Transverse colon (tissue), 4 donors: ENCODE results near the gene CCNT1. TPM values are rescaled to one million over a fixed set of nuclear protein-coding genes. Genes with fewer than 3 reads are reported as not detected.
"Not testable (repeated sequence)": the region's sequence is repeated elsewhere in the genome, so short reads cannot be mapped to it uniquely, and the experiment has no call there.

Source experiments
- DNase-seq: peaks from one replicate; pipeline ENCODE4 v3.0.0-alpha.2; 2019
- H3K27ac ChIP-seq, 4 donors: fragments of 200-600 bp; sonication (generic); 2 replicates each; pipeline ENCODE4 v1.5.1; 2016 to 2018; ENCODE audit warnings: inconsistent platforms in 4 of 4
- H3K27me3 ChIP-seq: fragments of 200-600 bp; sonication (generic); 2 replicates; pipeline ENCODE4 v1.5.1; 2017; ENCODE audit warnings: inconsistent platforms
- H3K36me3 ChIP-seq, 4 donors: fragments of 200-600 bp; sonication (generic); 2 replicates each; pipeline ENCODE4 v1.5.1; 2017 to 2019; ENCODE audit warnings: inconsistent platforms in 4 of 4
- H3K4me1 ChIP-seq, 4 donors: fragments of 200-600 bp; sonication (generic); 2 replicates each; pipeline ENCODE4 v1.5.1; 2017 to 2020; ENCODE audit warnings: inconsistent platforms in 4 of 4
- H3K4me3 ChIP-seq, 4 donors: fragments of 200-600 bp; sonication (generic); 1 replicate in 1 of 4; 2 replicates in 3 of 4; pipeline versions ENCODE4 v1.5.1 to v1.6.1; 2017 to 2019; ENCODE audit warnings: inconsistent platforms in 4 of 4
- H3K9me3 ChIP-seq, 2 donors: fragments of 200-600 bp; sonication (generic); 2 replicates each; pipeline ENCODE4 v1.5.1; 2017 to 2019; ENCODE audit warnings: inconsistent platforms in 2 of 2
- CTCF ChIP-seq, 5 experiments: fragments of 200-600 bp in 3 of 5; fragments of 450-650 bp in 2 of 5; sonication (generic) in 3 of 5; IDR thresholded peaks; 1 replicate in 2 of 5; 2 replicates in 3 of 5; pipeline ENCODE4 v1.5.1; 2016 to 2017; ENCODE audit warnings: antibody characterized with exemption in 5 of 5, inconsistent platforms in 3 of 5, mild to moderate bottlenecking in 2 of 5, moderate library complexity in 1 of 5
- EP300 ChIP-seq: sonication (generic); formaldehyde crosslinking; IDR thresholded peaks from one replicate; pipeline ENCODE4 v1.6.1; 2017; ENCODE audit warnings: antibody characterized with exemption, low read depth
- POLR2A ChIP-seq: fragments of 450-650 bp; IDR thresholded peaks from one replicate; pipeline ENCODE4 v1.6.1; 2016; ENCODE audit warnings: antibody characterized with exemption, mild to moderate bottlenecking, moderate library complexity
- POLR2AphosphoS5 ChIP-seq, 3 donors: sonication (generic); formaldehyde crosslinking; IDR thresholded peaks; one replicate each; pipeline ENCODE4 v1.6.1; 2016; ENCODE audit warnings: antibody characterized with exemption in 3 of 3
- WGBS, 2 donors: methylation state at CpG; one replicate each; pipeline ENCODE4 v1.1.5; 2018; ENCODE audit warnings: low coverage in 1 of 2; 5-methylcytosine and 5-hydroxymethylcytosine counted together
- in situ Hi-C, 4 donors: fragments of 200-750 bp; cut with MboI; loops; one replicate each; pipeline versions ENCODE4 v1.15.0 to v1.15.1; 2017; ENCODE audit warnings: low sequenced_read_pairs in 3 of 4, low pct_ligation_motif_present in 1 of 4, low pct_unique_long_range_greater_than_20kb in 1 of 4
- intact Hi-C: fragments of 100-400 bp; cut with DNase I; formaldehyde crosslinking; loops from one replicate; pipeline ENCODE4 v1.15.1; 2023; ENCODE audit warnings: low total_unique reads
- small RNA-seq, 4 donors: library from RNA; depleted of rRNA; stranded (forward); fragments of <200 nt; gene quantifications; one replicate each; pipeline ENCODE3, GENCODE V24; 2016
- total RNA-seq, 4 donors: library from RNA; depleted of rRNA; stranded (reverse); fragments of >200 nt; gene quantifications; one replicate each; pipeline ENCODE4 v1.1.0, GENCODE V29; 2016

Gene CCNT1
- total RNA-seq, 4 donors from 2014 or later, result 10.0 to 29.4 (median 23.6) TPM

DNA sequence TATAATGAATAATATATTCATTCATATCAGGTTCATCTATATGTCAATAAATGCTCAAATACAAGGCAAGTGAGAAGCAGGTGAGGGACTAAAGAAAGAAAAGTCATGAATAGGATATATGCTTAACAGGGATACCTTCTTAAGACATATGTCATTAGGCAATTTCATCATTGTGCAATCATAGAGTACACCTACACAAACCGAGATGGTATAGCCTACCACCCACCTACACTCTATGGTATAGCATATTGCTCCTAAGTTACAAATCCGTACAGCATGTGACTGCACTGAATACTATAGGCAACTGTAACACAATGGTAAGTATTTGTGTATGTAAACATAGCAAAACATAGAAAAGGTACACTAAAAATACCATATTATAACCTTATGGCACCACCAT lies 73.5 kb downstream of the CCNT1 start:
- intact Hi-C loops (no loop called here), in situ Hi-C loops (no loop called here)
- no peaks in the 10 kb centered on the region for H3K36me3 ChIP-seq
- H3K4me3 ChIP-seq, result no peak overlapping the region
- no peak for TF ChIP-seq POLR2A
- TF ChIP-seq EP300, result no peak
- TF ChIP-seq CTCF (IDR thresholded peaks at IDR 0.05), result no peak
- TF ChIP-seq POLR2AphosphoS5 (IDR thresholded peaks at IDR 0.05), result no peak
- no peak overlapping the region for H3K27ac ChIP-seq
- WGBS, 2 donors, result 88 to 96% methylated on average over 2 of the region's 2 CpGs
- no peak for DNase-seq
- no peaks in the 10 kb centered on the region for H3K4me1 ChIP-seq
- H3K9me3 ChIP-seq, result no peaks in the 10 kb centered on the region
- H3K27me3 ChIP-seq, result no peaks in the 10 kb centered on the region

DNA sequence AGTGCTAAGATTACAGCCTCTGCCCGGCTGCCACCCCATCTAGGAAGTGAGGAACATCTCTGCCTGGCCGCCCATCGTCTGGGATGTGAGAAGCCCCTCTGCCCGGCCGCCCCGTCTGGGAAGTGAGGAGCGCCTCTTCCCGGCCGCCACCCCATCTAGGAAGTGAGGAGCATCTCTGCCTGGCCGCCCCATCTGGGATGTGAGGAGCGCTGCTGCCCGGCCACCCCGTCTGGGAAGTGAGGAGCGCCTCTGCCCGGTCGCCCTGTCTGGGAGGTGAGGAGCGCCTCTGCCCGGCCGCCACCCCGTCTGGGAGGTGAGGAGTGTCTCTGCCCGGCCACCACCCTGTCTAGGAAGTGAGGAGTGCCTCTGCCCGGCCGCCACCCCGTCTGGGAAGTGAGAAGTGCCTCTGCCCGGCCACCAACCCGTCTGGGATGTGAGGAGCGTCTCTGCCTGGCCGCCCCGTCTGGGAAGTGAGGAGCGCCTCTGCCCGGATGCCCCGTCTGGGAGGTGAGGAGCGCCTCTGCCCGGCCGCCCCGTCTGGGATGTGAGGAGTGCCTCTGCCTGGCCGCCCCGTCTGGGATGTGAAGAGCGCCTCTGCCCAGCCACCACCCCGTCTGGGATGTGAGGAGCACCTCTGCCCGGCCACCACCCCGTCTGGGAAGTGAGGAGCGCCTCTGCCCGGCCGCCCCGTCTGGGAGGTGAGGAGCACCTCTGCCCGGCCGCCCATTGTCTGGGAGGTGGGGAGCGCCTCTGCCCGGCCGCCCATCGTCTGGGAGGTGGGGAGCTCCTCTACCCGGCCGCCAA lies 74.6 kb downstream of the CCNT1 start:
- H3K36me3 ChIP-seq, H3K4me3 ChIP-seq, H3K4me1 ChIP-seq, H3K27me3 ChIP-seq, in situ Hi-C loops, H3K27ac ChIP-seq, DNase-seq, intact Hi-C loops, H3K9me3 ChIP-seq: not testable (repeated sequence)
- WGBS, 2 donors, result 88% methylated on average over 22 of the region's 54 CpGs; no CpG with 5 or more reads in 1 of the 2 donors

DNA sequence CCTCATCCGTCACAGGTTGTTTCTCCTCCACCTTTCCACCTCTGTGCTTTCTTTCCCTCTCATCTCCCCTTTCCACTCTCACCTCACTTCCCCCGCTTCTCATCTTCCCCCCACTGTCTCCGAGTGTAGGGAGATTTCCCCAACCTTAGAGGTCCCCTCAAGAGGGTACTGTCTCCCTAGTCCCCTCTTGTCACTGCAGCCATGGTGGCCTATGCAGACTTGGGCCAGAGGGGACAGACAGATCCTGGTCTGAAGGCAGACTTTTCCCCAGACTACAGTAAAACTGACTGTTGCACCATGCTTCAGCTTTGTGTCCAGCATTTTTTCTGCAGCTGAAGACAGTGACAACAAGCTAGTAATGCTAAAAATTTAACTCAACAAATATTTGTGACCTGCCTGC lies 75.7 kb downstream of the CCNT1 start:
- no peak overlapping the region for H3K27ac ChIP-seq
- WGBS, 2 donors, result 93% methylated on average over 3 of the region's 3 CpGs; no CpG with 5 or more reads in 1 of the 2 donors
- no peak for DNase-seq
- in situ Hi-C loops, result no loop called here
- intact Hi-C loops, result no loop called here
- no peaks in the 10 kb centered on the region for H3K27me3 ChIP-seq
- no peaks in the 10 kb centered on the region for H3K4me1 ChIP-seq
- no peak for TF ChIP-seq POLR2AphosphoS5 (IDR thresholded peaks at IDR 0.05)
- no peak for TF ChIP-seq EP300
- no peak for TF ChIP-seq CTCF (IDR thresholded peaks at IDR 0.05)
- no peak for TF ChIP-seq POLR2A
- H3K4me3 ChIP-seq, result no peak overlapping the region
- no peaks in the 10 kb centered on the region for H3K9me3 ChIP-seq
- H3K36me3 ChIP-seq, result no peaks in the 10 kb centered on the region

GRCh38 chr12:48640428-48640827 lies 76.1 kb downstream of the CCNT1 start:
- Histone ChIP-seq H3K4me1 (no peaks in the 10 kb centered on the region), H3K27me3 (no peaks in the 10 kb centered on the region), H3K9me3 (no peaks in the 10 kb centered on the region), H3K4me3 (no peak overlapping the region), H3K36me3 (no peaks in the 10 kb centered on the region), H3K27ac (no peak overlapping the region)
- in situ Hi-C loops (no loop called here), intact Hi-C loops (no loop called here)
- no peak for DNase-seq
- TF ChIP-seq EP300 (no peak), POLR2AphosphoS5 (IDR thresholded peaks at IDR 0.05) (no peak), CTCF (IDR thresholded peaks at IDR 0.05) (no peak)

Small RNA genes lying within 50 kb of the gene (small RNA-seq; reads per million reads assigned to genes)
- gene MIR1291 (0 reads per million in 4 donors), gene SNORA2A (0 to 1.7 (median 0.86) reads per million in 4 donors), gene SNORA2B (0.18 to 4.8 (median 3.1) reads per million in 4 donors), gene SNORA2C (0.18 to 1.5 (median 1.4) reads per million in 4 donors)

Other genes starting within 250 kb of the CCNT1 start
- not detected for gene ANP32D, start 244.1 kb downstream of the CCNT1 start, total RNA-seq
- under 1 TPM in 1 of 4 donors, not detected in 3; 0.95 TPM for gene C12orf54, start 234.2 kb downstream of the CCNT1 start, total RNA-seq
- gene OR8S1, start 191.1 kb downstream of the CCNT1 start, total RNA-seq, result not detected
- not detected for gene LALBA, start 146.7 kb downstream of the CCNT1 start, total RNA-seq
- gene KANSL2, start 34.5 kb downstream of the CCNT1 start, total RNA-seq, result 10 to 100 TPM; 12.7 to 80.8 (median 39.7) TPM
- gene ADCY6, start 72.4 kb upstream of the CCNT1 start, total RNA-seq, result 100 to 1,000 TPM; 112 to 170 (median 115) TPM
- 10 to 100 TPM; 20.6 to 53.5 (median 47.1) TPM for gene CACNB3, start 101.8 kb upstream of the CCNT1 start, total RNA-seq
- 100 to 1,000 TPM in 1 of 4 donors, 10 to 100 TPM in 3; 82.9 to 143 (median 83.9) TPM for gene DDX23, start 135.5 kb upstream of the CCNT1 start, total RNA-seq
- gene RND1, start 149.2 kb upstream of the CCNT1 start, total RNA-seq, result 10 to 100 TPM in 1 of 4 donors, 1 to 10 TPM in 2, not detected in 1; 1.1 to 19.1 (median 3.3) TPM
- 10 to 100 TPM; 12.1 to 35.9 (median 20.9) TPM for gene FKBP11, start 208.8 kb upstream of the CCNT1 start, total RNA-seq
- gene ARF3, start 240.8 kb upstream of the CCNT1 start, total RNA-seq, result 100 to 1,000 TPM in 2 of 4 donors, 10 to 100 TPM in 2; 30.8 to 117 (median 99.8) TPM